HL-60 (cell line): Measurements from ENCODE around the gene ATP6V1B1.

Experiments
- CTCF ChIP-seq: IDR thresholded peaks from one replicate; pipeline ENCODE4 v1.5.1; 2011; ENCODE audit warnings: low read length, control low read depth, inconsistent platforms; ENCODE audit not compliant: insufficient read depth
- REST ChIP-seq: IDR thresholded peaks from 2 replicates; pipeline ENCODE4 v1.6.1; 2012; ENCODE audit warnings: low read depth; ENCODE audit not compliant: insufficient replicate concordance
- SPI1 ChIP-seq: IDR thresholded peaks from 2 replicates; pipeline ENCODE4 v1.6.1; 2012; ENCODE audit warnings: low read depth, mild to moderate bottlenecking, borderline replicate concordance

GRCh38 chr2:70895998-70896764 is 39.5 kb upstream of the ATP6V1B1 start:
- TF ChIP-seq REST (no peak), CTCF (no peak), SPI1 (no peak)
